Gastroesophageal sphincter (tissue), 4 donors: ENCODE measurements around the gene FYN. TPM values are rescaled to one million over a fixed set of nuclear protein-coding genes. Genes with fewer than 3 reads are reported as not detected.
A peak's percentile ranks its signal among the peaks of the same experiment; 100 is the strongest.

Source experiments
- ATAC-seq: fragments of 150-250 bp; one replicate; pipeline ENCODE4 v1.9.1; 2016; ENCODE audit warnings: mild to moderate bottlenecking, moderate library complexity
- H3K27ac ChIP-seq, 4 donors: fragments of 200-600 bp; sonication (generic) in 3 of 4; 1 replicate in 3 of 4; 2 replicates in 1 of 4; pipeline ENCODE4 v1.5.1; 2016 to 2019
- H3K27me3 ChIP-seq: fragments of 200-600 bp; sonication (generic); one replicate; pipeline ENCODE4 v1.5.1; 2019
- H3K36me3 ChIP-seq, 2 donors: fragments of 200-600 bp; sonication (generic); one replicate each; pipeline ENCODE4 v1.5.1; 2019; ENCODE audit warnings: control low read depth in 1 of 2
- H3K4me1 ChIP-seq, 3 donors: fragments of 200-600 bp; sonication (generic); 1 replicate in 2 of 3; 2 replicates in 1 of 3; pipeline ENCODE4 v1.5.1; 2016 to 2019; ENCODE audit warnings: control low read depth in 2 of 3
- H3K4me3 ChIP-seq, 2 donors: fragments of 200-600 bp; sonication (generic); one replicate each; pipeline ENCODE4 v1.5.1; 2019; ENCODE audit warnings: mild to moderate bottlenecking in 1 of 2, moderate library complexity in 1 of 2
- H3K9me3 ChIP-seq, 3 donors: fragments of 200-600 bp; sonication (generic); one replicate each; pipeline ENCODE4 v1.5.1; 2017 to 2019; ENCODE audit warnings: control low read depth in 2 of 3
- EP300 ChIP-seq: sonication (generic); formaldehyde crosslinking; IDR thresholded peaks from one replicate; pipeline ENCODE4 v1.6.1; 2017; ENCODE audit warnings: antibody characterized with exemption, mild to moderate bottlenecking
- POLR2A ChIP-seq, 2 donors: fragments of 450-650 bp; IDR thresholded peaks; one replicate each; pipeline ENCODE4 v1.6.1; 2017; ENCODE audit warnings: antibody characterized with exemption in 2 of 2, mild to moderate bottlenecking in 2 of 2, moderate library complexity in 1 of 2
- POLR2AphosphoS5 ChIP-seq: sonication (generic); formaldehyde crosslinking; IDR thresholded peaks from one replicate; pipeline ENCODE4 v1.6.1; 2017; ENCODE audit warnings: antibody characterized with exemption
- WGBS, 2 donors: methylation state at CpG; one replicate each; pipeline ENCODE4 v1.1.5; 2018; ENCODE audit warnings: low coverage in 1 of 2; 5-methylcytosine and 5-hydroxymethylcytosine counted together
- total RNA-seq, 4 donors: library from RNA; depleted of rRNA; stranded (reverse); fragments of >200 nt; gene quantifications; one replicate each; pipeline ENCODE4 v1.1.0, GENCODE V29; 2016
- TF ChIP-seq, protein P1 (sequence below), 4 experiments: fragments of 200-600 bp in 2 of 4; fragments of 450-650 bp in 2 of 4; sonication (generic) in 1 of 4; IDR thresholded peaks; one replicate each; pipeline ENCODE4 v1.5.1; 2017 to 2019; ENCODE audit warnings: antibody characterized with exemption in 4 of 4, mild to moderate bottlenecking in 2 of 4, moderate library complexity in 2 of 4

The FYN gene
- total RNA-seq, 4 donors from 2014 or later, result 58.6 to 101 (median 69.9) TPM

GRCh38 chr6:111666847-111667246 is 206.4 kb downstream of the FYN start:
- H3K36me3 ChIP-seq, result peaks cover 0 to 11% of the 10 kb centered on the region in 2 donors
- peaks cover 6 to 72% (median 34%) of the 10 kb centered on the region in 3 donors for H3K4me1 ChIP-seq
- WGBS, 2 donors, result 31% methylated on average over 2 of the region's 2 CpGs; no CpG with 5 or more reads in 1 of the 2 donors
- no peaks in the 10 kb centered on the region for H3K27me3 ChIP-seq
- no peaks in the 10 kb centered on the region for H3K9me3 ChIP-seq
- TF ChIP-seq POLR2AphosphoS5 (peak; percentile 72), EP300 (no peak)
- no peak overlapping the region for H3K4me3 ChIP-seq
- ATAC-seq, result peak; percentile 16
- H3K27ac ChIP-seq, result peak overlapping the region in 3 of 4 donors; percentile 74 to 79 (median 75)

GRCh38 chr6:111664565-111665030 is 208.7 kb downstream of the FYN start:
- Histone ChIP-seq H3K9me3 (no peaks in the 10 kb centered on the region), H3K27me3 (no peaks in the 10 kb centered on the region), H3K27ac (peak overlapping the region in 3 of 4 donors; percentile 62 to 78 (median 73)), H3K36me3 (no peaks in the 10 kb centered on the region), H3K4me3 (no peak overlapping the region), H3K4me1 (peaks cover 6 to 86% (median 36%) of the 10 kb centered on the region in 3 donors)
- peak; percentile 8 for ATAC-seq
- TF ChIP-seq, protein P1, sequence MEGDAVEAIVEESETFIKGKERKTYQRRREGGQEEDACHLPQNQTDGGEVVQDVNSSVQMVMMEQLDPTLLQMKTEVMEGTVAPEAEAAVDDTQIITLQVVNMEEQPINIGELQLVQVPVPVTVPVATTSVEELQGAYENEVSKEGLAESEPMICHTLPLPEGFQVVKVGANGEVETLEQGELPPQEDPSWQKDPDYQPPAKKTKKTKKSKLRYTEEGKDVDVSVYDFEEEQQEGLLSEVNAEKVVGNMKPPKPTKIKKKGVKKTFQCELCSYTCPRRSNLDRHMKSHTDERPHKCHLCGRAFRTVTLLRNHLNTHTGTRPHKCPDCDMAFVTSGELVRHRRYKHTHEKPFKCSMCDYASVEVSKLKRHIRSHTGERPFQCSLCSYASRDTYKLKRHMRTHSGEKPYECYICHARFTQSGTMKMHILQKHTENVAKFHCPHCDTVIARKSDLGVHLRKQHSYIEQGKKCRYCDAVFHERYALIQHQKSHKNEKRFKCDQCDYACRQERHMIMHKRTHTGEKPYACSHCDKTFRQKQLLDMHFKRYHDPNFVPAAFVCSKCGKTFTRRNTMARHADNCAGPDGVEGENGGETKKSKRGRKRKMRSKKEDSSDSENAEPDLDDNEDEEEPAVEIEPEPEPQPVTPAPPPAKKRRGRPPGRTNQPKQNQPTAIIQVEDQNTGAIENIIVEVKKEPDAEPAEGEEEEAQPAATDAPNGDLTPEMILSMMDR (IDR thresholded peaks at IDR 0.05), result no peak
- no peak for TF ChIP-seq POLR2A (IDR thresholded peaks at IDR 0.05)
- TF ChIP-seq EP300, result no peak
- no peak for TF ChIP-seq POLR2AphosphoS5
- 44 to 58% methylated on average over 4 of the region's 7 CpGs for WGBS, 2 donors

- Histone ChIP-seq H3K4me1 (peaks cover 6 to 90% (median 36%) of the 10 kb centered on the region in 3 donors), H3K4me3 (no peak overlapping the region), H3K27me3 (no peaks in the 10 kb centered on the region), H3K27ac (peak overlapping the region; percentile 40 to 78 (median 68)), H3K9me3 (no peaks in the 10 kb centered on the region), H3K36me3 (no peaks in the 10 kb centered on the region)
- no peak for TF ChIP-seq POLR2A (IDR thresholded peaks at IDR 0.05)
- no peak for TF ChIP-seq POLR2AphosphoS5
- TF ChIP-seq, protein P1 (IDR thresholded peaks at IDR 0.05), result no peak
- TF ChIP-seq EP300, result no peak
- WGBS, 2 donors, result 42 to 50% methylated on average over 12 to 13 of the region's 15 CpGs
- ATAC-seq, result peak; percentile 78
These were observed 209.3 kb downstream of the FYN start for GRCh38 chr6:111663692-111664564.

DNA sequence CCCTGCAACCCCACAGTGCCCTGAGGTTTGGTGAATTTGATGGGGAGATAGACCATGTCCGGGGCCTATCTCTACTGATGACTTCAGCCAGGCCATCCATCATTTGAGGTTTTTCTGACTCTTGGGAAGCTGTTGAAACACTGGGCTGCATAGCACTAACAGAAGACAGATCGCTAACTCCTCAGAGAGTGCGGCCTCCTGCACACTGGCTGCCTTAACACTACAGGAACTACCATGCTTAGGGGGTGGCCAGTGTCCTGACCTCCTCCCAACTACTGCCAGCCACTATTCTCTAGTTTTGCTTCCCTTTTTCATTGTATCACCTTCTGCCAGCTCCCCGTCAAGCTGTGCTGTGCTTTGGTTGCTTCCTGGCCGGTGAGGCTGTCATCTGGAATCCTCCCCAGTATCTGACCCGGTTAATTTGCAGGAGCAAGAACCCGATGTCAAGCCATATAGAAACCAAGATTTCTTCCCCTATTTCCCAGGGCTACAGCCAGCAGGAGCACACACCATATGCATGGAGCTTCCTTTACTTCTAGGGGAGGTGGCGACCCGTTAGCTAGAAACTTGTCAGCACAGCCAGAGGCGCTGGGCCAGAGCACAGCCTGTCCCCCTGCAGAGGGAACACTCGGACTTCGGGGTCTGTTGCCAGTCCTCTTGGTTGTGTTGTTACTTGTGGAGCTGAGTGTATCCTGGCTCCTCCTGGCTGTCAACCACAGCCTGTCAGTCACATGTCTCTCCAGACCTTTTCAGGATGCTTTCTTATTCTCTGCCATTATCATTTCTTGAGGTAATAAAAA is 210.3 kb downstream of the FYN start:
- TF ChIP-seq, protein P1 (IDR thresholded peaks at IDR 0.05), result peak in 1 of 4 experiments; percentile 8
- TF ChIP-seq POLR2AphosphoS5, result no peak
- Histone ChIP-seq H3K27ac (peak overlapping the region; percentile 40 to 78 (median 68)), H3K4me1 (peaks cover 6 to 90% (median 31%) of the 10 kb centered on the region in 3 donors), H3K4me3 (no peak overlapping the region), H3K27me3 (no peaks in the 10 kb centered on the region), H3K9me3 (no peaks in the 10 kb centered on the region), H3K36me3 (no peaks in the 10 kb centered on the region)
- ATAC-seq, result no peak
- WGBS, 2 donors, result 44 to 55% methylated on average over 8 to 9 of the region's 12 CpGs

DNA sequence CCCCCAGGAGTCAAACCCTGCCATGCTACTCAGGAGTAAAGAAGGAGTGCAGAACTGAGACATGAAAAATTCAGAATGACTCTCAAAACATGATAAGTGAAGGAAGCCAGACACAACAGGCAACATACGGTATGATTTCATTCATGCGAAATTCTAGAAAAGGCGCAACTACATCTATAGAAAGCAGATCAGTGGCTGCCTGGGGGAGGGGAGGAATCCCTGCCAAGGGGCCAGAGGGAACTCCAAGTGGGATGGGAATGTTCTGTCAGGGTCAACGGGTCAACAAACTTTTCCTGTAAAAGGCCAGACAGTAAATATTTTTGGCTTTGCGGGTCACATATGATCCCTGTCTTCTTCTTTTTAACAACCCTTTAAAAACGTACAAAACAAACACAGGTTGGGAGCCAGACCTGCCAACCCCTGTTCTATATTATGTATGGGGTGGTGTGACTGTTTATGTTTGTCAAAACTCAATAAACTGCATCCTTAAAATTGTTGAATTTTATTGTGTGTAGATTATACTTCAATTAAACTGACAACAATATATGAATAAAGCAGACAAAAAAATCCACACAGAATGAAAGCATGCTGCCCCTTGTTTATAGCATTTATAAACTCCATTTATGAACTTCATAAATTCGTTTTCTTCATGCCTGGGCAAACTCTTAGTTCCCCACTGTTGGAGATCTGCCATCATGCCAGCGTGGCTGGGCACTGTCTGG is 211.0 kb downstream of the FYN start:
- no peaks in the 10 kb centered on the region for H3K27me3 ChIP-seq
- peaks cover 6 to 87% (median 31%) of the 10 kb centered on the region in 3 donors for H3K4me1 ChIP-seq
- no peaks in the 10 kb centered on the region for H3K9me3 ChIP-seq
- H3K36me3 ChIP-seq, result no peaks in the 10 kb centered on the region
- 63 to 83% methylated on average over 2 to 8 of the region's 8 CpGs for WGBS, 2 donors
- H3K4me3 ChIP-seq, result no peak overlapping the region
- ATAC-seq, result no peak
- TF ChIP-seq EP300 (no peak), POLR2AphosphoS5 (no peak), POLR2A (IDR thresholded peaks at IDR 0.05) (no peak)
- TF ChIP-seq, protein P1 (IDR thresholded peaks at IDR 0.05), result no peak
- H3K27ac ChIP-seq, result peak overlapping the region in 3 of 4 donors; percentile 62 to 78 (median 73)
